ENCODE results near the gene KCNIP4. TPM values are rescaled to one million over a fixed set of nuclear protein-coding genes. Genes with fewer than 3 reads are reported as not detected.

Gene KCNIP4
- total and polyA plus RNA-seq, 2 experiments from 2014 or later: 0.69 to 1.00 TPM

DNA sequence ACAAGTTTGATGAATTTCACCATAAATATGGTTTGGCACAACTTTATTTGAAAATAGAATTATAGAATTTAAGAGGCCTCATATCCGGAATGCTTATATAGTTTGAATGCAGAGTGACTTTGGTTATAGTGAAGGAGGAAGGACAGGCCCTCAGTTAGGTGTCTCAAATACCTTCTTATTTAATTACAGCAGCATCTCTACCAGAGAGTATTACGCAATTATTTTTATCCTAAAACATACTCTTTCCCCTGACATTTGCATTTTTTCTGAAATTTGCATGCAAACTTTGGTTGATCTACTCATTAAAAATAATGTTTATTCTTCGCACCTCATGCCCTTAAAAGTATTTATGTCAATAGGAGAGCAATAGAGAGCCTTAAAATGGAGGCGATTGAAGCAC, 942.9 kb downstream of the KCNIP4 start:
- no peaks in the 10 kb centered on the region for H3K27me3 ChIP-seq
- no peaks in the 10 kb centered on the region for H4K20me1 ChIP-seq (ENCODE audit: insufficient read depth, poor library complexity, severe bottlenecking)
- 89% methylated on average over 4 of the region's 4 CpGs for WGBS (ENCODE audit: low lambda C conversion rate, missing lambda C conversion rate)
- H3K27ac ChIP-seq: no peak overlapping the region
- TF ChIP-seq CTCF (IDR thresholded peaks at IDR 0.05; ENCODE audit: poor library complexity) (no peak), EZH2 (IDR thresholded peaks at IDR 0.05; ENCODE audit: borderline replicate concordance) (no peak), EZH2phosphoT487 (IDR thresholded peaks at IDR 0.05; ENCODE audit: low read depth, severe bottlenecking, unreplicated experiment) (no peak)
- H3K4me1 ChIP-seq (ENCODE audit: insufficient read depth): no peaks in the 10 kb centered on the region
- no peaks in the 10 kb centered on the region for H3K9me2 ChIP-seq (replicated peaks; ENCODE audit: insufficient read depth)
- H3K9me3 ChIP-seq (ENCODE audit: low read depth): no peaks in the 10 kb centered on the region
- DNase-seq (ENCODE audit: low spot score): no peak
- H3K4me3 ChIP-seq: no peak overlapping the region
- H3K4me2 ChIP-seq: no peak overlapping the region
- no peak overlapping the region for H2AFZ ChIP-seq
- H3K36me3 ChIP-seq (replicated peaks; ENCODE audit: insufficient read depth, low read depth): no peaks in the 10 kb centered on the region
- no peaks in the 10 kb centered on the region for H3K79me2 ChIP-seq

DNA sequence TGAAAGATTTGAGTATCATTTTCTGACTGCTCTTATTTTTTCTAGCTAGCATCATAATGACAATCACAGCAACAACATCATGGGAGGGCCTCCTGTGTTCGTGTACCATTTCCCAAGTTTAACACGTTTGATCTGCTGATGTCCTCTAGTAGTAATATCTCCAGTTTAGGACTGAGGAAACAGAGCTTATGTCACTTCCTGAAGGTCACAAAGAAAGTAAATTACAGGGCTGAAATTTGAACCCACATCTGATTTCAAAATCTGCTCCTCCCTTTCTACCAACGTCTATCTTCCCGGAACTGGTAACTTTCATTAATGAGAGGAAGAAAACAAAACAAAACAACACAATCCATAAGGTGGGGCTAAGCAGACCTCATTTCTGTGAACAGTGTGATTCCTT, 945.6 kb downstream of the KCNIP4 start:
- Histone ChIP-seq H2AFZ (no peak overlapping the region), H3K4me1 (ENCODE audit: insufficient read depth) (no peaks in the 10 kb centered on the region), H3K4me2 (no peak overlapping the region), H3K79me2 (no peaks in the 10 kb centered on the region), H3K27me3 (no peaks in the 10 kb centered on the region), H3K9me2 (replicated peaks; ENCODE audit: insufficient read depth) (no peaks in the 10 kb centered on the region), H4K20me1 (ENCODE audit: insufficient read depth, poor library complexity, severe bottlenecking) (no peaks in the 10 kb centered on the region), H3K4me3 (no peak overlapping the region), H3K36me3 (replicated peaks; ENCODE audit: insufficient read depth, low read depth) (no peaks in the 10 kb centered on the region), H3K27ac (no peak overlapping the region), H3K9me3 (ENCODE audit: low read depth) (no peaks in the 10 kb centered on the region)
- TF ChIP-seq EZH2 (IDR thresholded peaks at IDR 0.05; ENCODE audit: borderline replicate concordance) (no peak), EZH2phosphoT487 (IDR thresholded peaks at IDR 0.05; ENCODE audit: low read depth, severe bottlenecking, unreplicated experiment) (no peak), CTCF (IDR thresholded peaks at IDR 0.05; ENCODE audit: poor library complexity) (no peak)
- DNase-seq (ENCODE audit: low spot score): no peak
- 54% methylated on average over 4 of the region's 4 CpGs for WGBS (ENCODE audit: low lambda C conversion rate, missing lambda C conversion rate)

- no peak for DNase-seq (ENCODE audit: low spot score)
- WGBS (ENCODE audit: low lambda C conversion rate, missing lambda C conversion rate): 64% methylated on average over 5 of the region's 5 CpGs
- H2AFZ ChIP-seq: no peak overlapping the region
Measured at GRCh38 chr4:21002286-21002685, 946.3 kb downstream of the KCNIP4 start.

More at GRCh38 chr4:21002286-21002685, 946.3 kb downstream of the KCNIP4 start:
- no peaks in the 10 kb centered on the region for H3K79me2 ChIP-seq
- no peaks in the 10 kb centered on the region for H3K27me3 ChIP-seq
- H3K4me3 ChIP-seq: no peak overlapping the region
- H3K36me3 ChIP-seq (replicated peaks; ENCODE audit: insufficient read depth, low read depth): no peaks in the 10 kb centered on the region
- H3K4me2 ChIP-seq: no peak overlapping the region
- TF ChIP-seq EZH2 (IDR thresholded peaks at IDR 0.05; ENCODE audit: borderline replicate concordance) (no peak), EZH2phosphoT487 (IDR thresholded peaks at IDR 0.05; ENCODE audit: low read depth, severe bottlenecking, unreplicated experiment) (no peak), CTCF (IDR thresholded peaks at IDR 0.05; ENCODE audit: poor library complexity) (no peak)
- no peaks in the 10 kb centered on the region for H3K9me3 ChIP-seq (ENCODE audit: low read depth)
- H3K27ac ChIP-seq: no peak overlapping the region
- H3K4me1 ChIP-seq (ENCODE audit: insufficient read depth): no peaks in the 10 kb centered on the region
- H4K20me1 ChIP-seq (ENCODE audit: insufficient read depth, poor library complexity, severe bottlenecking): no peaks in the 10 kb centered on the region
- H3K9me2 ChIP-seq (replicated peaks; ENCODE audit: insufficient read depth): no peaks in the 10 kb centered on the region

All from hepatocyte (in vitro differentiated cells).